DOHH2 (cell line): Measurements from ENCODE around the gene RASA2.

Experiments
- CTCF ChIP-seq: fragments of 200-600 bp; sonication (generic); IDR thresholded peaks from one replicate; pipeline ENCODE4 v1.5.1; 2014; ENCODE audit warnings: antibody characterized with exemption, mild to moderate bottlenecking, low read depth, low read length; ENCODE audit not compliant: poor library complexity, severe bottlenecking
- EZH2phosphoT487 ChIP-seq: fragments of 200-600 bp; sonication (generic); IDR thresholded peaks from 2 replicates; pipeline ENCODE4 v1.6.1; 2017; ENCODE audit warnings: borderline replicate concordance, mild to moderate bottlenecking, antibody characterized with exemption, low read length, moderate library complexity, mixed read lengths

- no peak for TF ChIP-seq CTCF
- no peak for TF ChIP-seq EZH2phosphoT487
Measured at GRCh38 chr3:141652349-141652748, 165.5 kb downstream of the RASA2 start.
